ENCODE results near the gene ALDH1B1. TPM values are rescaled to one million over a fixed set of nuclear protein-coding genes. Genes with fewer than 3 reads are reported as not detected.

The ALDH1B1 gene
- total RNA-seq, 1 experiment from 2014 or later, result 13.1 TPM

DNA sequence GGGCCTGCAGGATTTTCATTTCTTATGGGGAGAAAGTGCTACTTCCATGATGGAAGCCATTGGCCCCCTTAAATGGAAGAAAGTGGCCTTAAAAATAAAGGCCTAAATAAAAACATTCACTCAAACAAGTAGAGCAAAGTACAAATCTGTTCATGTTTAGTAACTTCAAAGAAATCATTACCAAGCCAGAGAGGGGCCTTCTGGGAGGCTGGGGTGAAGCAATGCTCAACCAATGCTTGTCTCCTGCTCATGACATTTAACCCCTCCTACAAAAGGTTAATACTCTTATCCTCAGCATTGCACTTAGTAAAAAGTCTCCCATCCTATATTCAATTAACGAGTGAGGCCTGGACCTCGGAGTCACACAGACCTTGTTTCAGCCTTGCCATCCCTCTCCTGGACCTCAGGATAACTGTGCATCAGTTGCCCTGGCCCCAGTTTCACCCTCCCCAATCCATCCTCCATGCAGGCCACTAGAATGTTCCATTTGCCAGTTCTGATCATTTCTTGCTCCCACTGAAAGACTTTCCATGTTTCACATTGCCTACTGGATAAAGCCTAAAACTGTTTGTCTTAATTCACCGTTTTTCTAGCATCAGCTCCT, 36.9 kb upstream of the ALDH1B1 start:
- Histone ChIP-seq H3K27me3 (ENCODE audit: insufficient read depth, low read depth) (no peaks in the 10 kb centered on the region), H3K9me2 (ENCODE audit: insufficient read depth) (no peaks in the 10 kb centered on the region), H3F3A (ENCODE audit: insufficient read depth, low read depth) (no peaks in the 10 kb centered on the region), H4K20me1 (ENCODE audit: insufficient read depth) (no peaks in the 10 kb centered on the region), H2AFZ (no peak overlapping the region), H3K9me3 (ENCODE audit: insufficient read depth, low read depth) (no peaks in the 10 kb centered on the region), H3K4me3 (no peak overlapping the region), H3K4me2 (no peak overlapping the region), H3K4me1 (replicated peaks; ENCODE audit: insufficient read depth) (no peaks in the 10 kb centered on the region), H3K79me2 (ENCODE audit: low read depth) (no peaks in the 10 kb centered on the region), H3K27ac (no peak overlapping the region), H3K36me3 (ENCODE audit: low read depth) (no peaks in the 10 kb centered on the region)
- ChIA-PET POLR2A (ENCODE audit: unreplicated experiment) (no interaction called here), CTCF (no interaction called here)
- intact Hi-C loops (cut with micrococcal nuclease; ENCODE audit: unreplicated experiment), result no loop called here
- TF ChIP-seq, protein P1, sequence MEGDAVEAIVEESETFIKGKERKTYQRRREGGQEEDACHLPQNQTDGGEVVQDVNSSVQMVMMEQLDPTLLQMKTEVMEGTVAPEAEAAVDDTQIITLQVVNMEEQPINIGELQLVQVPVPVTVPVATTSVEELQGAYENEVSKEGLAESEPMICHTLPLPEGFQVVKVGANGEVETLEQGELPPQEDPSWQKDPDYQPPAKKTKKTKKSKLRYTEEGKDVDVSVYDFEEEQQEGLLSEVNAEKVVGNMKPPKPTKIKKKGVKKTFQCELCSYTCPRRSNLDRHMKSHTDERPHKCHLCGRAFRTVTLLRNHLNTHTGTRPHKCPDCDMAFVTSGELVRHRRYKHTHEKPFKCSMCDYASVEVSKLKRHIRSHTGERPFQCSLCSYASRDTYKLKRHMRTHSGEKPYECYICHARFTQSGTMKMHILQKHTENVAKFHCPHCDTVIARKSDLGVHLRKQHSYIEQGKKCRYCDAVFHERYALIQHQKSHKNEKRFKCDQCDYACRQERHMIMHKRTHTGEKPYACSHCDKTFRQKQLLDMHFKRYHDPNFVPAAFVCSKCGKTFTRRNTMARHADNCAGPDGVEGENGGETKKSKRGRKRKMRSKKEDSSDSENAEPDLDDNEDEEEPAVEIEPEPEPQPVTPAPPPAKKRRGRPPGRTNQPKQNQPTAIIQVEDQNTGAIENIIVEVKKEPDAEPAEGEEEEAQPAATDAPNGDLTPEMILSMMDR (conservative IDR thresholded peaks at IDR 0.05), result no peak
- TF ChIP-seq EZH2 (IDR thresholded peaks at IDR 0.05; ENCODE audit: low read depth), result no peak
- no peak for DNase-seq
- no TSS peak for BruUV-seq (replicated peaks)

DNA sequence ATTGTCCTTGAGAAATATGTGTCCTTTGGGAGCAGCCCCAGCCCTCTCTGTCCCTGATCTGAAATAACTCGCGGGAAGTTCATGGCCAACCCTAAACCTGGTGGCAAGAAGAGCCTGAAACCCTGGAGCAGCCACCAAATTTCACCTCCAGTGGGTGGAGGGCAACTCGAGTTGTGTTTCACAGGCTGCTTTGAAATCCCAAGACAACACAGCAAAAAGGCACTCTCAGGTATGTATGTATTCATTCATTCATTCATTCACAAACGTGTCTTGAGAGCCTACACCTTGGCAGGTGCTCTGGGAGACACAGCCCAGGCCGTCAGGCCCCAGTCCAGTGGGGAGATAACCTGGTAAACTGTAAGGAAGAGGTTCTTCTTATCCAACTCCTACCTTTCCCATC, 35.7 kb upstream of the ALDH1B1 start:
- TF ChIP-seq EZH2 (IDR thresholded peaks at IDR 0.05; ENCODE audit: low read depth), result no peak
- TF ChIP-seq, protein P1 (conservative IDR thresholded peaks at IDR 0.05), result no peak
- H3K4me3 ChIP-seq, result no peak overlapping the region
- BruUV-seq (replicated peaks), result no TSS peak
- H3K9me2 ChIP-seq (ENCODE audit: insufficient read depth), result no peaks in the 10 kb centered on the region
- no peaks in the 10 kb centered on the region for H3K36me3 ChIP-seq (ENCODE audit: low read depth)
- CTCF ChIA-PET, result no interaction called here
- no peak overlapping the region for H2AFZ ChIP-seq
- no peaks in the 10 kb centered on the region for H3K9me3 ChIP-seq (ENCODE audit: insufficient read depth, low read depth)
- no peaks in the 10 kb centered on the region for H3F3A ChIP-seq (ENCODE audit: insufficient read depth, low read depth)
- H3K4me1 ChIP-seq (replicated peaks; ENCODE audit: insufficient read depth), result no peaks in the 10 kb centered on the region
- no peaks in the 10 kb centered on the region for H3K27me3 ChIP-seq (ENCODE audit: insufficient read depth, low read depth)
- H4K20me1 ChIP-seq (ENCODE audit: insufficient read depth), result no peaks in the 10 kb centered on the region
- intact Hi-C loops (cut with micrococcal nuclease; ENCODE audit: unreplicated experiment), result no loop called here
- POLR2A ChIA-PET (ENCODE audit: unreplicated experiment), result no interaction called here
- H3K79me2 ChIP-seq (ENCODE audit: low read depth), result no peaks in the 10 kb centered on the region
- H3K4me2 ChIP-seq, result no peak overlapping the region
- no peak overlapping the region for H3K27ac ChIP-seq
- no peak for DNase-seq

DNA sequence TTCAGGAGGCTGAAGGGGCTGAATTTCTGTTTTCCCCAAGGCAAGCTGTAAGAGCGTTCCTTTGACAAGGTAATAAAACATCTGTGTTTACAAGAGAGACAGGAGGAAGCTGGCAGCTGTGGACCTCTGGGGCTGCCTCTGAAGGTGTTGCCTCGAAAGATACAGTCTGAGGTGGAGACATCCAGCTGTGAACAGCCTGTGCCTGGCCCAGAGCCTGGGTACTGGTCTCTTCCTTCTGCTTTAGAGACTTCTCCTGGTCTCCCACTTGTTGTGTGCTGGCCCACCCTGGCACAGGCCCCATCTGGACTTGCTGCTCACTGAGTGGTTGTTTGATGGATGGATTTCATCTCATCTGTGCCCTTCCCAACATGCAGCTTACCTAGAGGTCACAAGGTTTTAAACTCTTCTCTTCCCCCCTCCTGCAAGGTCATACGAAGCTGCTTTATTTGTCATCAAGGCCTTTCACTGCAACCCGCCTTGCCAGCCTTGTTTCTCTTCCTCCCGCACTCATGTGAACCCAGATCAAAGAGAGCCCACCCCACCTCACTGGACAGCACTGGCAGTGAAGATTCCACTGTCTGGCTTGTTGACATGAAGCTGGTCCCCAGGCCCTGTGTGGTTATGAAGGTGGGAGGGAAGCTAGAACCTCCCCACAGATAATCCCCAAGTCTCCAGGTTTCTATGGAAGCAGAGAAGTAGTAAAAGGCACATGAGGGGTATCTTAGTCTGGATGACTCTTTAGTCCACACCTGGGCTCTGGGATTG, 35.0 kb upstream of the ALDH1B1 start:
- Histone ChIP-seq H3K4me2 (no peak overlapping the region), H3K9me2 (ENCODE audit: insufficient read depth) (no peaks in the 10 kb centered on the region), H3K27ac (no peak overlapping the region), H3F3A (ENCODE audit: insufficient read depth, low read depth) (no peaks in the 10 kb centered on the region), H3K27me3 (ENCODE audit: insufficient read depth, low read depth) (no peaks in the 10 kb centered on the region), H3K4me3 (no peak overlapping the region), H4K20me1 (ENCODE audit: insufficient read depth) (no peaks in the 10 kb centered on the region), H3K9me3 (ENCODE audit: insufficient read depth, low read depth) (no peaks in the 10 kb centered on the region), H3K4me1 (replicated peaks; ENCODE audit: insufficient read depth) (no peaks in the 10 kb centered on the region), H3K36me3 (ENCODE audit: low read depth) (no peaks in the 10 kb centered on the region), H2AFZ (no peak overlapping the region), H3K79me2 (ENCODE audit: low read depth) (no peaks in the 10 kb centered on the region)
- POLR2A ChIA-PET (ENCODE audit: unreplicated experiment), result interaction anchor here (0.6 kb wide), 2 partner anchors 279 to 457 kb away, joined by 4 to 16 read pairs; no protein-coding TSS in a partner anchor
- BruUV-seq (replicated peaks), result no TSS peak
- TF ChIP-seq EZH2 (IDR thresholded peaks at IDR 0.05; ENCODE audit: low read depth), result no peak
- TF ChIP-seq, protein P1 (conservative IDR thresholded peaks at IDR 0.05), result no peak
- no peak for DNase-seq
- intact Hi-C loops (cut with micrococcal nuclease; ENCODE audit: unreplicated experiment), result no loop called here
- CTCF ChIA-PET, result no interaction called here
